Medulla oblongata (tissue), 1 donor: ENCODE data around the gene DDR2.

Source experiments
- DNase-seq: peaks from one replicate; pipeline ENCODE4 v3.0.0-alpha.2; 2015; ENCODE audit errors: extremely low spot score

DDR2 gene

GRCh38 chr1:162832470-162832869 is 200.2 kb downstream of the DDR2 start:
- no peak for DNase-seq

GRCh38 chr1:162835157-162835899 is 203.1 kb downstream of the DDR2 start:
- no peak for DNase-seq
